Pancreas (tissue), 10 donors: Measurements from ENCODE around the gene KCND2. TPM values are rescaled to one million over a fixed set of nuclear protein-coding genes. Genes with fewer than 3 reads are reported as not detected.

Source experiments
- ATAC-seq, 4 donors: fragments of 200-7000 bp; cut with Tn5 transposase; one replicate each; pipeline versions ENCODE4 v1.8.0 to v1.9.1; 2020; ENCODE audit warnings: mild to moderate bottlenecking in 4 of 4, moderate library complexity in 4 of 4
- DNase-seq, 6 donors: peaks; one replicate each; pipeline ENCODE4 v3.0.0-alpha.2; 2020
- FAIRE-seq: peaks from 2 replicates; lab custom pipeline; 2012; peaks lifted over from hg19 to GRCh38; lab: Jason Lieb, UNC
- H3K27ac ChIP-seq, 4 donors: fragments of 200-600 bp; sonication (generic); 1 replicate in 3 of 4; 2 replicates in 1 of 4; pipeline versions ENCODE4 v1.5.0 to v1.8.0; 2020
- H3K27me3 ChIP-seq, 4 donors: fragments of 200-600 bp; one replicate each; pipeline ENCODE4 v1.8.0; 2021
- H3K36me3 ChIP-seq, 3 donors: fragments of 200-600 bp; sonication (generic) in 1 of 3; one replicate each; pipeline versions ENCODE4 v1.5.0 to v1.8.0; 2020 to 2021
- H3K4me1 ChIP-seq, 3 donors: fragments of 200-600 bp; one replicate each; pipeline ENCODE4 v1.8.0; 2021
- H3K4me3 ChIP-seq, 4 donors: fragments of 200-600 bp; sonication (generic) in 2 of 4; one replicate each; pipeline versions ENCODE4 v1.5.0 to v1.8.0; 2020 to 2021
- H3K9me3 ChIP-seq, 4 donors: fragments of 200-600 bp; one replicate each; pipeline ENCODE4 v1.8.0; 2021
- CTCF ChIP-seq, 4 donors: fragments of 200-600 bp; sonication (generic) in 3 of 4; IDR thresholded peaks; one replicate each; pipeline versions ENCODE4 v1.5.0 to v1.8.0; 2021; ENCODE audit warnings: antibody characterized with exemption in 4 of 4
- WGBS, 2 donors: extraction: QIAGEN DNeasy Blood & Tissue Kit; methylation state at CpG; one replicate each; pipeline ENCODE4 v1.1.7; 2013; 5-methylcytosine and 5-hydroxymethylcytosine counted together
- intact Hi-C, 3 donors: fragments of 100-400 bp; cut with DNase I; formaldehyde crosslinking; loops; one replicate each; pipeline versions ENCODE4 v1.11.1 to v1.14.2; 2022
- polyA plus RNA-seq, 2 donors: library from polyadenylated mRNA; stranded (reverse); fragments of 200-250 nt; gene quantifications; one replicate each; pipeline ENCODE4 v1.2.3, GENCODE V29; 2013
- total RNA-seq, 6 donors: library from RNA; stranded (reverse); fragmentation: NEBNext Ultra II Directional in 4 of 6; extraction: Animal tissue kit (Norgen Biotek cat#: 25700) in 4 of 6; gene quantifications; one replicate each; pipeline versions ENCODE4 v1.2.1 to v1.2.4, GENCODE V29; 2021 to 2023
- donor health status: healthy with polysubstance abuse.
- donor health status: DM: no; HTN: no; CAD: no; lungs with moderate emphysema.
- donor health status: DM: no; HTN: no; CAD: no.
- donor health status: control.
- donor health status: control.
- donor health status: Bipolar disorder and iron deficiency.
- donor health status: DM: yes; HTN: yes; CAD: no.
- donor health status: DM: no; HTN: no; CAD: no.
- donor health status: DM: no; HTN: no; CAD: no.
- donor health status: DM: yes; HTN: yes; CAD: no.

KCND2 gene
- total and polyA plus RNA-seq, 8 donors, result 0.11 to 1.2 (median 0.27) TPM

- FAIRE-seq, result no peak
- WGBS, 2 donors, result 45 to 50% methylated on average over 3 of the region's 3 CpGs
- no peak for ATAC-seq
- H3K27me3 ChIP-seq, result peaks cover 0 to 4% (median 0%) of the 10 kb centered on the region in 4 donors
- no peaks in the 10 kb centered on the region for H3K9me3 ChIP-seq
- H3K27ac ChIP-seq, result no peak overlapping the region
- no peak overlapping the region for H3K4me3 ChIP-seq
- intact Hi-C loops, result no loop called here
- TF ChIP-seq CTCF (IDR thresholded peaks at IDR 0.05), result no peak
- H3K36me3 ChIP-seq, result no peaks in the 10 kb centered on the region
- no peak for DNase-seq
- H3K4me1 ChIP-seq, result no peaks in the 10 kb centered on the region
Measured at GRCh38 chr7:120617275-120617674, 344.3 kb downstream of the KCND2 start.

- no peak for TF ChIP-seq CTCF (IDR thresholded peaks at IDR 0.05)
- no peak overlapping the region for H3K4me3 ChIP-seq
- no peaks in the 10 kb centered on the region for H3K4me1 ChIP-seq
- intact Hi-C loops, result no loop called here
- WGBS, 2 donors, result 38 to 52% methylated on average over 1 of the region's 1 CpG
- DNase-seq, result no peak
- ATAC-seq, result no peak
- H3K36me3 ChIP-seq, result no peaks in the 10 kb centered on the region
- no peak overlapping the region for H3K27ac ChIP-seq
- no peaks in the 10 kb centered on the region for H3K9me3 ChIP-seq
- H3K27me3 ChIP-seq, result no peaks in the 10 kb centered on the region
- no peak for FAIRE-seq
Measured at GRCh38 chr7:120628251-120628650, 355.3 kb downstream of the KCND2 start.

- no peaks in the 10 kb centered on the region for H3K4me1 ChIP-seq
- no peaks in the 10 kb centered on the region for H3K27me3 ChIP-seq
- ATAC-seq (no peak), DNase-seq (no peak), FAIRE-seq (no peak)
- intact Hi-C loops, result no loop called here
- no peak for TF ChIP-seq CTCF (IDR thresholded peaks at IDR 0.05)
- no peak overlapping the region for H3K27ac ChIP-seq
- H3K36me3 ChIP-seq, result no peaks in the 10 kb centered on the region
- H3K9me3 ChIP-seq, result no peaks in the 10 kb centered on the region
- H3K4me3 ChIP-seq, result no peak overlapping the region
Measured at GRCh38 chr7:120639884-120640283, 366.9 kb downstream of the KCND2 start.

GRCh38 chr7:120645966-120646365 lies 373.0 kb downstream of the KCND2 start:
- FAIRE-seq (no peak), ATAC-seq (no peak), DNase-seq (no peak)
- no peaks in the 10 kb centered on the region for H3K9me3 ChIP-seq
- no peak overlapping the region for H3K27ac ChIP-seq
- intact Hi-C loops, result no loop called here
- H3K36me3 ChIP-seq, result no peaks in the 10 kb centered on the region
- TF ChIP-seq CTCF (IDR thresholded peaks at IDR 0.05), result no peak
- 72 to 77% methylated on average over 1 of the region's 1 CpG for WGBS, 2 donors
- H3K4me1 ChIP-seq, result no peaks in the 10 kb centered on the region
- H3K4me3 ChIP-seq, result no peak overlapping the region
- H3K27me3 ChIP-seq, result no peaks in the 10 kb centered on the region

- ATAC-seq (no peak), DNase-seq (no peak), FAIRE-seq (no peak)
- TF ChIP-seq CTCF (IDR thresholded peaks at IDR 0.05), result no peak
- Histone ChIP-seq H3K9me3 (no peaks in the 10 kb centered on the region), H3K4me1 (no peaks in the 10 kb centered on the region), H3K4me3 (no peak overlapping the region), H3K36me3 (no peaks in the 10 kb centered on the region), H3K27me3 (peaks cover 0 to 6% (median 0%) of the 10 kb centered on the region in 4 donors), H3K27ac (no peak overlapping the region)
- intact Hi-C loops, result no loop called here
Measured at GRCh38 chr7:120654241-120654640, 381.3 kb downstream of the KCND2 start.
